ENCODE measurements around the gene ZNF99. TPM values are rescaled to one million over a fixed set of nuclear protein-coding genes. Genes with fewer than 3 reads are reported as not detected.
"Not testable (repeated sequence)": the region's sequence is repeated elsewhere in the genome, so short reads cannot be mapped to it uniquely, and the experiment has no call there.

Gene ZNF99
- polyA plus RNA-seq, 1 of the 3 experiments (the other 2 are of a cell fraction), result not detected

DNA sequence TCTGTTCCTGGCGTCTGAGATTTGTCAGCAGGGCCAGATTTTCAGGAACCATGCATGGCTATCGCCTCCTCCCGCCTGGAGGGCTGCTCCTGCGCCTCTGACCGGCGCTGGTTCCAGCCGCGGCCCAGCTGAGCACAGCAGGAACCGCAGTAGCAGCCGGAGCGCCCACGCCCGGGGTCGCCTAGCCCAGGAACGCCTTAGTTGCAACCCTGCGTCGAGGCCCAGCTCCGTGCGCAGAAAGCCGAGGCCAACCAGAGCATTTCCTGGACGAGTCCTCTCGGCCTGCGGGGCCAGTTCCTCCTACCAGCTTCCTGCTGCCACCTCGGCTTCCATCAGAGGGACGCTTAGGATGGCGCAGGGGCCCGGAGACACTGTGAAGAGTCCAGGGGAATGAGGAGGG is 75.0 kb downstream of the ZNF99 start:
- H3K27me3 ChIP-seq (ENCODE audit: insufficient read depth), result no peaks in the 10 kb centered on the region
- no peaks in the 10 kb centered on the region for H3K4me1 ChIP-seq (ENCODE audit: control insufficient read depth in 1 of 2, insufficient read depth in 2 of 2, low read depth in 1 of 2, low read length in 1 of 2)
- no peak for DNase-seq
- no peak overlapping the region for H3K4me3 ChIP-seq (ENCODE audit: low read depth in 2 of 2, low read length in 1 of 2)
- no peak for TF ChIP-seq TAF1 (IDR thresholded peaks at IDR 0.05; ENCODE audit: borderline replicate concordance, low read depth, low read length)
- no peaks in the 10 kb centered on the region for H3K36me3 ChIP-seq (replicated peaks in 1 of 2; ENCODE audit: control insufficient read depth in 1 of 2, insufficient read depth in 2 of 2, low read length in 1 of 2)
- H3K79me2 ChIP-seq (ENCODE audit: insufficient read depth), result no peaks in the 10 kb centered on the region
- no peaks in the 10 kb centered on the region for H3K9me2 ChIP-seq
- H4K20me1 ChIP-seq (ENCODE audit: insufficient read depth), result no peaks in the 10 kb centered on the region
- H3K9ac ChIP-seq, result no peak overlapping the region
- H3K27ac ChIP-seq (ENCODE audit: low read depth in 2 of 2, low read length in 1 of 2), result no peak overlapping the region
- no peaks in the 10 kb centered on the region for H3K9me3 ChIP-seq
- H3K4me2 ChIP-seq, result no peak overlapping the region
- no peaks in the 10 kb centered on the region for H3F3A ChIP-seq (replicated peaks; ENCODE audit: insufficient read depth)
- 35% methylated on average over 15 of the region's 27 CpGs for WGBS (ENCODE audit: low lambda C conversion rate)
- ChIA-PET CTCF (no interaction called here), POLR2A (no interaction called here)
- no peak overlapping the region for H2AFZ ChIP-seq (ENCODE audit: low read depth)

DNA sequence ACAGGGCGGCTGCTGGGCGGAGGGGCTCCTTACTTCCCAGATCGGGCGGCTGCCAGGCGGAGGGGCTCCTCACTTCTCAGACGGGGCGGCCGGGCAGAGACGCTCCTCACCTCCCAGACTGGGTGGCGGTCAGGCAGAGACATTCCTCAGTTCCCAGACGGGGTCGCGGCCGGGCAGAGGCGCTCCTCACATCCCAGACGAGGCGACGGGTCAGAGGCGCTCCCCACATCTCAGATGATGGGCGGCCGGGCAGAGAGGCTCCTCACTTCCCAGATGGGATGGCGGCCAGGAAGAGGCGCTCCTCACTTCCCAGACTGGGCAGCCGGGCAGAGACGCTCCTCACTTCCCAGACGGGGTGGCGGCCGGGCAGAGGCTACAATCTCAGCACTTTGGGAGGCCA is 80.9 kb downstream of the ZNF99 start:
- H3K4me3 ChIP-seq (ENCODE audit: low read depth in 2 of 2, low read length in 1 of 2); POLR2A ChIA-PET; CTCF ChIA-PET; H3K79me2 ChIP-seq (ENCODE audit: insufficient read depth); H3K9ac ChIP-seq; H3K4me1 ChIP-seq (ENCODE audit: control insufficient read depth in 1 of 2, insufficient read depth in 2 of 2, low read depth in 1 of 2, low read length in 1 of 2); H3K9me2 ChIP-seq; H3F3A ChIP-seq (replicated peaks; ENCODE audit: insufficient read depth); H3K27ac ChIP-seq (ENCODE audit: low read depth in 2 of 2, low read length in 1 of 2); H3K4me2 ChIP-seq; H3K36me3 ChIP-seq (replicated peaks in 1 of 2; ENCODE audit: control insufficient read depth in 1 of 2, insufficient read depth in 2 of 2, low read length in 1 of 2); DNase-seq; H2AFZ ChIP-seq (ENCODE audit: low read depth); H4K20me1 ChIP-seq (ENCODE audit: insufficient read depth); H3K9me3 ChIP-seq; H3K27me3 ChIP-seq (ENCODE audit: insufficient read depth): not testable (repeated sequence)
- WGBS (ENCODE audit: low lambda C conversion rate), result no CpG with 5 or more reads among the region's 28 CpGs

DNA sequence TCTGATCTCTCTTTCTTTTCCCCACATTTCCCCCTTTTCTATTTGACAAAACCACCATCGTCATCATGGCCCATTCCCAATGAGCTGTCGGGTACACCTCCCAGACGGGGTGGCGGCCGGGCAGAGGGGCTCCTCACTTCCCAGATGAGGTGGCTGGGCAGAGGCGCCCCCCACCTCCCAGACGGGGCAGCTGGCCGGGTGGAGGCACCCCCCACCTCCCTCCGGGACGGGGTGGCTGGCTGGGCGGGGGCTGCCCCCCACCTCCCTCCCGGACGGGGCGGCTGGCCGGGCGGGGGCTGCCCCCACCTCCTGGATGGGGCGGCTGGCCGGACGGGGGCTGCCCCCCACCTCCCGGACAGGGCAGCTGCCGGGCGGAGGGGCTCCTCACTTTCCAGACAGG is 81.3 kb downstream of the ZNF99 start:
- DNase-seq; H2AFZ ChIP-seq (ENCODE audit: low read depth); H3K4me1 ChIP-seq (ENCODE audit: control insufficient read depth in 1 of 2, insufficient read depth in 2 of 2, low read depth in 1 of 2, low read length in 1 of 2); POLR2A ChIA-PET; H3K79me2 ChIP-seq (ENCODE audit: insufficient read depth); CTCF ChIA-PET; H3K4me2 ChIP-seq; H3K9me3 ChIP-seq; H3K9ac ChIP-seq; H3K27ac ChIP-seq (ENCODE audit: low read depth in 2 of 2, low read length in 1 of 2); H3K9me2 ChIP-seq; H3K4me3 ChIP-seq (ENCODE audit: low read depth in 2 of 2, low read length in 1 of 2); H3K36me3 ChIP-seq (replicated peaks in 1 of 2; ENCODE audit: control insufficient read depth in 1 of 2, insufficient read depth in 2 of 2, low read length in 1 of 2); H3K27me3 ChIP-seq (ENCODE audit: insufficient read depth); H3F3A ChIP-seq (replicated peaks; ENCODE audit: insufficient read depth); H4K20me1 ChIP-seq (ENCODE audit: insufficient read depth): not testable (repeated sequence)
- WGBS (ENCODE audit: low lambda C conversion rate), result 34% methylated on average over 9 of the region's 22 CpGs

Small RNA genes lying within 50 kb of the gene (small RNA-seq; reads per million reads assigned to genes)
- gene AC008626.1, result 0 reads per million in 7 experiments
- gene AC008626.2, result 0 reads per million in 7 experiments

Other genes with a start within 250 kb of the ZNF99 start
- 0.26 and 0.28 TPM in 2 replicates for gene ZNF492, start 149.8 kb downstream of the ZNF99 start, polyA plus RNA-seq (2012; rRNA removed)
- gene ZNF723, start 48.1 kb upstream of the ZNF99 start, polyA plus RNA-seq (2012; rRNA removed), result not detected in 2 replicates
- gene ZNF728, start 219.0 kb upstream of the ZNF99 start, polyA plus RNA-seq (2012; rRNA removed), result not detected in 2 replicates